Measurements from ENCODE around the gene CTCFL. TPM values are rescaled to one million over a fixed set of nuclear protein-coding genes. Genes with fewer than 3 reads are reported as not detected.
"Not testable (repeated sequence)": the region's sequence is repeated elsewhere in the genome, so short reads cannot be mapped to it uniquely, and the experiment has no call there.

The CTCFL gene
- total RNA-seq, 1 donor from 2014 or later = 0.17 TPM

DNA sequence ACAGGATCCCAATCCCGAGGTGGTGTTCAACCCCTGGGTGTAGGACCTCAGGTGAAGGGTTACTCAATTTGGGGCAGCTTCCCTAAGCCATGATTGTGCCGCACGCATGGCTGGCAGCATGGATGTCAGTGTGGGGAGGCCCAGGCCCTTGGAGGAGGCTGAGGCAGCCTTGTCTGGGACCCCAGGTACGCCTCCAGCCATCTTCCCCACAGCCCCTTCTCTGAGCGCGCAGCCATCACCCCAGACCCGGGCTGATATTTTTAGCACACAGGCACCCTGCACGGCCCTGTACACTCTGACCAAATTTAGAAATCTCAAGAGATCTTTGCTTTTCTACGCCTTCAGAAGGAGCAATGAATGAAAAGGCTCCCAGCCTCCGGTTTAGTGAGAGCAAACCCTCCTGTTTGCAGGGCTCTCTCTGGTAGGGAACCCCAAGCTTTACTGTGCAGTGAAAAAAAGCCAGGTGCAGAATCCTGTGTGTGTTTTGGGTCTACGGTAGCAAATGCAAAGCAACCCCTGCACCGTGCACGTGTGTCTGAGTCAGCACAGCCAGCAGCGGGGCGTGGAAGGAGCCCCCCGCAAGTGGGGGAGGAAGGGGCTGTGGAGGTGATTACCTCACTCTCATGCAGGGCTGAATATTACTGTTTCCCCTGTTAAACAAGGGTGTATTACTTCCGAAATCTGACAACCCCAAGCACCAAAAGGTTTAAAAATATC, 44.3 kb downstream of the CTCFL start:
- no peak for DNase-seq (ENCODE audit: low spot score)

DNA sequence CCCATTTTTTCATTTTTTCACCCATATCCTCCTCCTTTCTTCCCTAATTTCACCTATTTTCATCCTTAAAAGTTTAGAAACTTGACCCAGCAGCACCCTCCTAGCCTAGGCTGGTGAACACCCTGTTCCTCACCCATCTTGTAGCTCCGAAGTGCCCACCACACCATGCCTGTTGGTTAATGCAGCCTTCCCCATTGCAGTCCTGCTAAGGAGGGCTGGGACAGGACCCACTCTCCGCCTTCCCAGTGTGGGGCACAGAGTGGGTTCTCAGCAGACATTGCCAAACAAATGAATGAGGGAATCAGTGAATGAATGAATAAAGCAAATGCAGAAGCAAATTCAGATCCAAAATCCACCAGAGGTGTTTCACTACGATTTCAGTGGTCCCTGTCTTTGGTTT, 45.7 kb downstream of the CTCFL start:
- no peak for DNase-seq (ENCODE audit: low spot score)

DNA sequence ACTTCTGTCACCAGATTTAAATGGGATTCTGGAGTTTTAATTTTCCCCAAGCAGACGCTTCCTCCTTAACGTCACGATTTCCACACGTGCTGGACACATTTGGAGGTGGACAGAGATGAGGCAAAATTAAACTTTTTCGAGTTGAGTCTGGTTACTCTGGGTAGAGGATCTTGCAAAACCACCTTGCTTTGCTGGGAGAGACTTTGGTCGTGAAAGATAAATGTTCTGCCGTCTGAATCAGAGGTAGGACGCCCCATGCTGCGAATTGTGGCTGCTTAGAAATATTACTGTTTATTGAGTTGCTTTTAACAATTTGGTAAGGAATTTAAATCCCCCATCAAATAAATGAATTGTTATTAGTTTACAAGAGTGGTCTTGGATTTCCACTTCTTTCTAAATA, 46.8 kb downstream of the CTCFL start:
- no peak for DNase-seq (ENCODE audit: low spot score)

DNA sequence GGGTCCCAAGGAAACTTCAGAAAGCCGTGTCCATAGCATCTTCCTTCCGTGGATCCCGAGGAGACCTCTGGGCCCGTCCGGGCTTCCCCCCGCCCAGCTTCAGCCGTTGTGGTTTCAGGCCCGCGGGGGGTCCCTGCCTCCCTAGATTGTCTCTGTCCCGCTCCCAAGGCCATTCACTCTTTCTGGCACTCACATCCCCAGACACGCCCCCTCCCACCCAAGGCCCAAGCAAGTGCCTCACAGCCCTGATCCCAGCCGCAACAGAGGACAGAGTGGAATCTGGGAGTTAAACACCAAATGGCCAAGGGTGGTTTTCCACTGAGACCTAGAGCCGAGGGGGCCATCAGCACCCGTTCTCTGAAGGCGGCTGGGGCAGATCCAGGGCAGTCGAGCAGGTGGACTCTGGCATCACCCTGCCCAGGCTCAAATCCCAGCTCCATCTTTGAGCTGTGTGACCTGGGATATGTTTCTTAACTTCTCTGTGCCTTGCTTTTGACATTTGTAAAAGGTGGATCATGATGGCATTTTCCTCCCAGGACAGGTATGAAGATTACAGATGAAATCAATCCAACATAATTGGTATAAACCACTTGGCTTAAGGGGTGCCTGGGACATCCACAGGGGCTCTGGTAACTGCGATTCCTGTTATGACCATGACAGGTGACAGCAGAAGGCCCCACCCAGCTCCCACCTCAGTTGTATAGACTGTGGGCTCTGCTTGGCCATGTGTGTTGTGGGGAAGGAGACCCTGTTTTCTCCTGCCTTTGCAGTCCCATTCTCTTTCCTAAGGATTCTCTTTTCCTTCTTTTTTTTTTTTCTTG, 48.1 kb downstream of the CTCFL start:
- DNase-seq (ENCODE audit: low spot score) = no peak

DNA sequence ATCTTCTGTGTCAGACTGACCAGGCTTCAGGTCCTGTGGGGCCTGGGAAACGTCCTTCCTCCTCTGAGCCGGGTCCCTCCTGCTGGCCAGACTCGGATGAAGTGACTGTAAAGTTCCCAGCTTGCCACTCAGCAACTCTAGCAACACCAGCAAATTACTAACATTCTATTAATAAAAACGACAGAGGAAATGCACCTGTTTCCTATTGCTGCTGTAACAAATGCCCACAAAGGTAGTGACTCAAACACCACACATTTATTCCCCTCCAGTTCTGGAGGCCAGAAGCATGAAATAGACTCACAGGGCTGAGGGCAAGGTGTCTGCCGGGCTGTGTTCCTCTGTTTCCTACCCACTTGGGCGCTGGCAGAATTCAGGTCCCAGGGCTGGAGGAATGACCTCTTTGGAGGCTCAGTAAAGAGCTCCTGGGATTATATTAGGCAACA, 48.8 kb downstream of the CTCFL start:
- no peak for DNase-seq (ENCODE audit: low spot score)

DNA sequence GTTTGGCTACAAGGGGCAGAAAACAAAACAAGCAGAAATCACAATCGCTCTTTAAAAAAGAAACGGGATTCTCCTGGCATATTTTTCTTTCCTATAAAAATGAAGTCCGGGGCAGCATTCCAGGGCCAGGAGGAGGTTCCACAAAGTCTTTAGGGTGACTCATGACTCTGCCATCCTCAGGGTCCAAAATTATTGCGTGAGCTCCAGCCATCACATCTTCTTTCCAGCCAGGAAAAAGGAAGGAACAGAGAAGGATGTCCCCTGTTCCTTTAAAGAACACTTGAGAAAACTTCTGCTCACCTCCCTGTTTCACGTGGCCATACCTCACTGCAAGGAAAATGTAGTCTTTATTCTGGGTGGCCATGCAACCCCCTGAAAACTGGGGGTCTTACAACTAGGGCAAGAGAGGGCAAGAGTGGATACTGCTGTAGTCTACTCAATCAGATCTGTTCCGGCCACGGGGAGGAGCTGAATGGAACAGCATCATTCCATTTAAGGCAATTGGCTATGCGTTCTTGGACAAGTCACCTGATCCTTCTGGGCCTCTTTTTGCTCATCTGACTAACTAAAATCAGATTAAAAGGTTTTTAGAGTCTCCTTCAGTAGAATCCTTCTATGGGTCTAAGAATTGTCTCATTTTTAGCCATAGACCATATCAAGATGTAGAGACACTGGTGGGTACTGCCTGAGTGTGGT, 49.4 kb downstream of the CTCFL start:
- no peak for DNase-seq (ENCODE audit: low spot score)

DNA sequence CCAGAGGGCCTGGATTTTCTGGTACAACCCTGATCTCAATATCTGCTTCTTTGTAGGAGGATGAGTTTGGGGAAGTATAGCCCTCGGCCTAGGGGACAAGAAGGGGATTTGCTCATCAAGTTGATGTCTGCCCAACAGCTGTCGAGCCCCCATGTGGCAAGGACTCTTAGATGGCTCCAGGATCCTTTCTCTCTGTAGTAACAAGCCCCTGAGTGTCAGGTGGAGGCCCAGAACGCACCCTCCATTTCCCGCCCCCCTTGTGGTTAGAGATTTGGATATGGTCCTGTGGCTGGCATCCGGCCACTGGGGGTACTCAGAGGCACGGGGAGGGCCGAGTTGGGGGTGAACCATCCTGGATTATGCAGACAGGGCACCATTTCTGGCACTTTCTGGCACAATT, 50.1 kb downstream of the CTCFL start:
- no peak for DNase-seq (ENCODE audit: low spot score)

DNA sequence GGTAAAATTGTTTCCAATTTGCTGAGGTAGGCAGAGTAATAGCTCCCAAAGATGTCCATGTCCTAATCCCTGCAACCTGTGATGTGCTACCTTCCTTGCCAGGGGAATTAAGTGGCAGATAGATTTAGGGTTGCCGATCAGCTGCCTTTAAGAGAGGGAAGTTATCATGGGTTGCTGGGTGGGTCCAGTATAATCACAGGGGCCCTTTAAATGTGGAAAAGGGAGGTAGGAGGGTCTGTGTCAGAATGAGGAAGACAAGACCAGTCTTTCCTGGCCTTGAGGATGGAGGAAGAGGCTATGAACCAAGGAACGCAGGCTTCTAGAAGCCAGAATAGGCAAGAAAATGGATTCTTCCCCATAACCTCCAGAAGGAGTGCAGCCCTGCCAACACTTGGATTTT, 50.7 kb downstream of the CTCFL start:
- DNase-seq (ENCODE audit: low spot score) = no peak

DNA sequence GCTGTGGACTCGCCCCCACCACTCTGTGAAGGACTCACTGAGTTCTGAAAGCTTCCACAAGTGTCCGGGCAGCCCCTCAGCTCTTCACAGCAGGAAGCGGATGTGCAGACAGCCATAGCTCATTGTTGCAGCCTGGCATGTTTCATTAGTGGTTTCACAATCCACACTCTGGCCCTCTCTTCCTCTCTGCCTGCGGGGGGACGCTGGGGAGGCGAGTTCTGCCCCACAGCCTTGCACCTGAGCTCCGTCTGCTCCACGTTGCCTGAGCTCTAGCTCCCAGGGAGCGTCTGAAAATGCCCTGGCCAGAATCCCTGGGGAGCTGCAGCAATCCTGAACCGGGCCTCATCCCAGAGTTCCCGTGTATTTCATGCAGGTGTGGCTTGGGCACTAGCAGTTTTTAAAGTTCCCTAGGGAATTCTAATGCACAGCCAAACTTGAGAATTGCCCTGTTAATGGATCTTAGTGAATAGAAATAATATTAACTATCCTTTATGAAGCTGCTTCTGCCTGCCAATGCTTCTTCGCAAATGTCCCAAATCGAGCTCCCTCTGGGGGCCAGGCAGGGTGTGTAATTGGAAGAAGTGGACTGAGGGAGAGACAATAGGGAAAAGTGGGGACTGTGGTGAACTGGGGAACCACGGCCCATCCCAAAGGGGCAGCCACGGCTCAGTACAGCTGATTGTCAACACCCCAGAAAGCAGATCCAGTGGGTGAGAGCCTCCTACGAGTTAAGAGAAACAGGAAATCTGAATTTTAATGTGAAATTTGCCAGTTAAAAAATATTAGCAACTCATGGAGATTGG, 51.5 kb downstream of the CTCFL start:
- no peak for DNase-seq (ENCODE audit: low spot score)

DNA sequence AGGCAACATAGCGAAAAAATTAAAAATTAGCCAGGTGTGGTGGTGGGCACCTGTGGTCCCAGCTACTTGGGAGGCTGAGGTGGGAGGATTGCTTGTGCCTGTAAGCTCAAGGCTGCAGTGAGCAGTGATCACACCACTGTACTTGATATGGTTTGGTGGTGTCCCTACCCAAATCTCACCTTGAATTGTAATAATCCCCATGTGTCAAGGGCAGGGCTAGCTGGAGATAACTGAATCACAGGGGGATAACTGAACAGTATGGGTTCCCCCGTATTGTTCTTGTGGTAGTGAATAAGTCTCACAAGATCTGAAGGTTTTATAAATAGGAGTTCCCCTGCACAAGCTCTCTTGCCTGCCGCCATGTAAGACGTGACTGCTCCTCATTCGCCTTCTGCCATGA, 52.5 kb downstream of the CTCFL start:
- DNase-seq (ENCODE audit: low spot score) = not testable (repeated sequence)

DNA sequence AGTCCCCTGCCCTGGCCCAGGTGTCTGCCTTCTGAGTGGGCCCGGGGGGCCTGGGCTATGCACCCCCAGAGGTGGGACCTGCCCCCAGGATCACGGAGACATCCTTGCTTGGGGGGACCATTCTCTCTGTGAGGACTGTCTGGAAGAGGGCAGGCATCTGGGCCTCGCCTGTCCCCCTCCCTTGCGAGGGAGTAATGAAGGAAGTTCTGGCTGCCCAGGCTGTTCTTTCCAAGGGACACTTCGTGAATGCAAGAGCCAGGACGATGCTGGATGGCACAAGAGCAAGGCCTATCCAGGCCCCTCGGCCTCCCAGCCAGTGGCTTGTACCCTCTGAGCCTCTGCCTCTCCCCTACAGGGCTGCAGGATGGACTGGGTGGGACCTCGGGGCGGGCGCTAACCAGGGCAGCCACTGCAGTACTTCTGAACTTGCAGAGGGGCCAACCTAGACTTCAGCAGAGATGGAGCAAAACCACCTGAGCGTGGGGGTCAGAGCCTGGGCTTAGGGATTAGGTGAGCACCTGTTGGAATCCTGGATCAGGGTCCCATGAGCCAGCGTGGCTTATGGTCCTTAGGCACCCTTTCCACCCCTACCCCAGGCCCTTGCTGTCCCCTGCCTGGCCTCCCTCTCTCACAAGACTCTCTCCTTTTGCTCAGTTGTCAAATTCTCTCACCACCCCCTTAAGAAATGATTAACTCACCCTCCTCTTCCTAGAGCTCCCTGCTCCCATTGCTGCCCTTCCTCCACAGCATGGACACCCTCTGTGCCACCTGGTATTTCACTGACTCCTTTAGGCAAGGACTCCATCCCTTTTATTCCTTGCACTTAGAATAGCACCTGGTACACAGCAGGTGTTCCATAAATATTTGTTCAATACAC, 53.2 kb downstream of the CTCFL start:
- DNase-seq (ENCODE audit: low spot score) = no peak

DNA sequence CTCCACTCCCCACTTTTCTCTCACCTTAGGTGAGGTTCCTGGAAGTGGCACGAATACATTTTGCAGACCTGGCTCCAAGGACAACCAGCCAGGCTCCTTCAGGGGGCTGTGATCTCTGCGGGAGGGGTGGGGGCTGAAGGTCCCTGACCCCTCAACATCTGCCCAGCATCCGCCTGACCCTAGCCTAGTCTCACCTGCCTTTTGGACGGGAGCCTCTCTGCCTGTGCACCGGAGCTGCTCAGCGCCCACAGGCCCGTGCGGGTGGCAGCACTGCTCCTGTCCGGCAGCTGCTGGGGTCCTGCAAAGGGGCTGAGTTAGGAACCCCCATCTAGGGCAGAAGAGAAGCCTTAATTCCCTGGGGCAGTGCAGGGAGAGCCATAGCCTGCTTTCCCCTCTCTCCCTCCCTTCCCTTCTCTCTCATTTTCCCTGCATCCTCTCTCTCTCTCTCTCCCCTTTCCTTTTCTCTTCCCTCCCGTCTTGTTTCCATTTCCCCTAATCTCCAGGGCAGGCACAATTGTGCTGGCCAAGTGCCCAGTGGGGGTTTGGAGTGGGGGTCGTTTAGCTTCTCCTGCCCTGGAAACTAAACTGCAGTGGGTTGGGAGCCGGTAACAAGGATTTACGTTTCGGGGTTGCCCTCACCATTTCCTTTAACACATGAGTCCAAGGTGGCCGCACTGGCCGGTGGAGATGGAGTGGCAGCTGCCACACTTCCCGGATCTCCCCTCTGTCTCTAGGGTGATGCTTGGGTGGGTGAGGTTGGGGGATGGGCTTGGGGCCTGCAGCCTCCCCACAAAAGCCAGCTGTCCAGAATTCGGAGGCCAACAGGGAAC, 54.1 kb downstream of the CTCFL start:
- no peak for DNase-seq (ENCODE audit: low spot score)

DNA sequence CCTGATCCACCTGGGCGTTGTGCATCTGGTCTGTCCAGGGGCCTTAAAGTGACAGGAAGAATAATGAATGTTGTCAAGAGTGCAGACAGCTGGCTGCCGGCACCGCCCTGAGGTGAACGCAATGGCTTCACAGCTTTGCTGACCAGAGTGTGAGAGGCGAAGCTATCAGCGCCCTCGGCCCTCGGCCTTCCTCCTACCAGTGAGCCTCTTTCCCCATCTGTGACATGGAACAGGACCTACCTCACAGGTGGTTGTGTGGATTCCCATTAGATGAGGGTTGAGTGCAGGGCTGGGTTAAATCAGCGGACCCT, 54.8 kb downstream of the CTCFL start:
- DNase-seq (ENCODE audit: low spot score) = no peak

DNA sequence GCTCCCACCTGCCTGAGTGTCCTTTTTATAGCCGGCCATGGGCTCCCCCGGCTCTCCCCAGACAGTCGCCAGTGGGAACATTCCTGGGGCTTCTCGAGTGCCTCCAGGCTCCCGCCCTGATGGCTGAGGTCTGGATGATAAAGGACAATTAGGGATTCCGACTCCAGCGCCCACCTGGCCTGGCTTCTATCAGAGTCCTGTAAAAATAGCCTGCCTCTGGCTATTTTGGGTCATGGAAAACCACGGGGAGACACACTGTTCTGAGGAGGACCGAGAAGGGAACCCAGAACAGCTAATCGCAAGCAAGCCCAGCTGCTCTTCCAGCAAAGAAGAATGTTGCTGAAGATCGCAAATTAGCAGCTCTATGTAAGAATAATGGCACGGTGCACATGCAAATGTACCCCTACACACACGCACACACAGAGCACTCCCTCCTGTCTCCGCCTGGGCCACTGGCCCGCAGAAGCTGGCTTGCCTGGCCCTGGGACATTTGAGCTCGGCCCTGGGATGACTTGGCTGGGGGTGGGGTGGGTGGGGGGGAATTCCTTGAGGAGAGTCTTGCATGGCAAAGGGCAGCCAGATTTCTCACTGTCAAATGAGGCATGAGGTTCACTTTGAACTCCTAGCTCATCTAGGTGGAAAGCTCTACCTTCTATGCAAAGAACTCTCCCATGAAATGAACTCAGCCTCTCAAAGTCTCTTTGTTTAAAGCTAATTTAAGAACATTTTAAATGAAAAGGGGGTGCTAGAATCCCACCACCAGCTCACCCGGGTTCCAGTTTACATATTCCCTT, 55.3 kb downstream of the CTCFL start:
- no peak for DNase-seq (ENCODE audit: low spot score)

DNA sequence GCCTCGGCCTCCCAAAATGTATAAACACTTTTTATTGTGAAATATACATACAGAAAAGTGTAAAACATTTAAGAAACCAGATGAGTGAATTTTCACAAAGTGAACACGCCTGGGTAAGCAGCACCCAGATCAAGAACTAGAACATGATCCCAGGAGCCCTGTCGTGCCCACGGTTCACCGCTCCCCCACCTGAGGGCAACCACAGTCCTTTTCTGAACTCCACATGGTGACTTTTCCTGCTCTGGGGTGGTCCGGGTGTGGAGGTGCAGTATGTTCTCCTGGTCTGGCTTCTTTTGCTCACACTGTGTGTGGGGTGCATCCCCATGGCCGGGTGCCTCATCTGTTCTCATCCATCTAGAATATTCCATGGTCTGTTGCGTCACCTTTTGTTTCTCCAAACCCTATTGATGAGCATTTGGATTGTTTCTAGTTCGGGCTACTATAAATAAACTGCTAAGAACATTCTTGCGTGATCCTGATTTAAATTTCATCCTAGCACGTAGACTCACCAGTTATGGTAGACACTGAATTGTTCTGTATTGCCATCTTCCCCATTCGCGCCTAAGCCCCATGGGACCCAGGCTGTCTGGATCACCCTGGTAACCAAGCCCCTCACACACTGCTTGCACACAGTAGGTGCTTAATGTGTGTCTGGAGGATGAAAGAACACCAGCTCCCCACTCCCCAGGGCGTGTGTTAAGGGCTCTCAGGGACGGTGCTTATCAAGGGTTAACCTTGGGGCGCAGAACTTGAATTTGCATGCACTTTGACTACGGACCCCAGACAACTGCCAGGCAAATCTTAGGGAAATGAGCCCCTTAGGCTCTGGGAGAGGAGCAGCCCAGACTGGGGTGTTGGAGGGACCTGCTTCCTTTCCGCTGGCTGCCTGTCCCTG, 56.2 kb downstream of the CTCFL start:
- DNase-seq (ENCODE audit: low spot score) = no peak

DNA sequence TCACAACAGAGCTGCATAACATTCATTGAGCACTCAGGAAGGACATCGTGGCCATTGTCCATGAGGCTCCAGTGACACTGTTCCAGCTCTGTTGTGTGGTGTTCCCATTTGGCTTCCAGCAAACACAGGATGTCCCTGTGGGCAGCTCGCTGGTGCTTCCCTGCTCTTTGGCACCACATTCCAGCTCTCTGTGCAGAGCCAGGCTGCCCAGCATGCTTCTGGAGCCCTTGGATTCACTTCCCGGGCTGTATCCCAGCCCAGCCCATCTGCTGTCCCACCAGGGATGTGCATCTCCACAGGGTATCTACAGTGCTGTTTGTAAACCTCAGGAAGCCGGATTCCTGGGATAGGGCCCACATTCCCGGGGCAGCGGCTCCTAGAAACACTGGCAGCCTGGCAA, 57.2 kb downstream of the CTCFL start:
- no peak for DNase-seq (ENCODE audit: low spot score)

DNA sequence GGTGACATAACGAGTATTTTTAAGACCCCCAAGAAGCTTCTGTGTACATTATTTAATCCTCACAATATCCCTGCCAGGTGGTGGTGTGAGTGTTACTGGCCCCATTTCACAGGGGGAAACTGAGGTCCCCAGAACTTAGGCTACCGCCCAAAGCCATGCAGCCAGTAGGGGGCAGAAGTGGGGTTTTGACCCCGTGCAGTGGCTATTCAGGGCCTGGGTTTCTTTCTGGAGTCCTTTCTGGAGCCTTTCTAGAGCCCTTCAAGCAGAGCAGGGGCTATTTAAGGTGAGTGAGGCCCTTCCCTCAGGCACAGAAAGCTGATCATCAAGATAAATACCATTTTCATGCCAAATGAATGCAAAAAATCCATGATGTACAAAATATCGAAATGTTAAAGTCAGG, 59.0 kb downstream of the CTCFL start:
- no peak for DNase-seq (ENCODE audit: low spot score)

DNA sequence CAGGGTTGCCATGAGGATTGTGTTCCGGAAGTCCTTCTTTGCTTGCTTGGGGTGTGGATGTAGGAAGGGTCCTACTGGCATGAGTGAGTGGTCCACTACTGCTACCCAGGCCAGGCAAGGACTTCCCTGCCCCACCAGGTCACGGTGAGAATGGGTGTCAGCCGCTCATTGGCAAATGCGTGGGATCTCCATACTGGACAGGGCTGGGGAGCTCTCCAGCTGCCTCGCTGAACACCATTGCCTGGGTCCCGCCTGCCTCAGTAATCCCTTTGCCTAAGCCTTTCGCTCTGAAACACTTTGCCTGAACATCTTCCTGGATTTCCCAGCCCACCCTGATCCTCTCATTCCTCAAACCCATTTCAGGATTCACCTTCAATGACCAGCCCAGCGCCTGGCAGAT, 59.5 kb downstream of the CTCFL start:
- DNase-seq (ENCODE audit: low spot score) = no peak
